ENCODE measurements around the gene PAF1. TPM values are rescaled to one million over a fixed set of nuclear protein-coding genes. Genes with fewer than 3 reads are reported as not detected.
A peak's percentile ranks its signal among the peaks of the same experiment; 100 is the strongest.

The PAF1 gene
- total and polyA plus RNA-seq, 2 of the 13 experiments (the other 11 are each of a cell fraction or from before 2014, with no cell fraction given) = 30.2 to 31.1 TPM

- Histone ChIP-seq H3K36me3 (replicated peaks in 1 of 2; ENCODE audit: control insufficient read depth in 1 of 2, insufficient read depth in 2 of 2, low read length in 2 of 2) (peaks cover 9 to 50% of the 10 kb centered on the region in 2 experiments), H3K9me3 (ENCODE audit: low read length) (no peaks in the 10 kb centered on the region), H2AFZ (ENCODE audit: low read length) (no peak overlapping the region), H4K20me1 (ENCODE audit: insufficient read depth, low read length) (no peaks in the 10 kb centered on the region), H3K79me2 (ENCODE audit: insufficient read depth, low read length) (peaks cover 17% of the 10 kb centered on the region), H3K27me3 (ENCODE audit: control insufficient read depth in 1 of 2, insufficient read depth in 2 of 2, low read length in 2 of 2) (no peaks in the 10 kb centered on the region), H3K27ac (ENCODE audit: extremely low read length, insufficient read depth, low read length) (peak overlapping the region; percentile 86), H3K9ac (ENCODE audit: insufficient read depth, low read depth, low read length) (peak overlapping the region; percentile 95), H3K4me3 (replicated peaks in 1 of 3; ENCODE audit: insufficient read depth in 1 of 3, low read depth in 2 of 3, low read length in 3 of 3) (peak overlapping the region; percentile 71 to 95 (median 85)), H3K4me1 (ENCODE audit: insufficient read depth, low read length) (peaks cover 22% of the 10 kb centered on the region), H3K4me2 (ENCODE audit: low read depth, low read length) (peak overlapping the region; percentile 75)
- WGBS (ENCODE audit: low lambda C conversion rate) = 14% methylated on average over 2 of the region's 10 CpGs
- DNase-seq (ENCODE audit: low spot score) (no peak), FAIRE-seq (no peak), ATAC-seq (no peak)
- TSS peak; percentile 59 for BruUV-seq (replicated peaks)
- intact Hi-C loops (cut with micrococcal nuclease; ENCODE audit: unreplicated experiment) (loop anchor here (1.0 kb wide), 1 partner anchor 8 kb away; no protein-coding TSS in a partner anchor), in situ Hi-C loops (cut with HindIII; ENCODE audit: extremely low pct_ligation_motif_present, low pct_unique_long_range_greater_than_20kb) (no loop called here)
- CTCF ChIA-PET (ENCODE audit: low intra/inter-chr PET ratio, low total read pairs) = interaction anchor here (1.3 kb wide), 1 partner anchor 22 kb away, joined by 3 read pairs; the partner anchor contains the start of gene PLEKHG2
- POLR2A ChIA-PET = interaction anchor here (0.7 to 3.2 kb wide), 18 partner anchors 8 to 772 kb away, joined by 3 to 49 read pairs (median 8); partner anchors contain the start of genes EIF3K, PAK4, PLEKHG2 and RPS16
- TF ChIP-seq TOPORS (CRISPR knock-in tag; IDR thresholded peaks at IDR 0.05) (no peak), ZNF224 (CRISPR knock-in tag; IDR thresholded peaks at IDR 0.05) (no peak), DMTF1 (CRISPR knock-in tag; IDR thresholded peaks at IDR 0.05) (no peak), ZBTB21 (CRISPR knock-in tag; IDR thresholded peaks at IDR 0.05) (peak; percentile 97; the same call in 1 of the 2 replicates), ZNF558 (CRISPR knock-in tag; IDR thresholded peaks at IDR 0.05; ENCODE audit: borderline replicate concordance) (0 out of 2 replicates have a peak, but pooled peaks have one; percentile 20), CENPX (CRISPR knock-in tag; IDR thresholded peaks at IDR 0.05) (no peak), ARNT2 (CRISPR knock-in tag; IDR thresholded peaks at IDR 0.05; ENCODE audit: low read depth) (no peak), ZNF512 (CRISPR knock-in tag; IDR thresholded peaks at IDR 0.05) (no peak), ZNF180 (CRISPR knock-in tag; IDR thresholded peaks at IDR 0.05; ENCODE audit: borderline replicate concordance, low read depth) (no peak), PHF21A (CRISPR knock-in tag; IDR thresholded peaks at IDR 0.05) (0 out of 2 replicates have a peak, but pooled peaks have one; percentile 1), ZNF33B (CRISPR knock-in tag; IDR thresholded peaks at IDR 0.05) (no peak), CCDC6 (CRISPR knock-in tag; IDR thresholded peaks at IDR 0.05) (0 out of 2 replicates have a peak, but pooled peaks have one; percentile 45), ATM (IDR thresholded peaks at IDR 0.05; ENCODE audit: borderline replicate concordance) (no peak), ZBTB1 (CRISPR knock-in tag; IDR thresholded peaks at IDR 0.05; ENCODE audit: borderline replicate concordance) (no peak), ZNF331 (CRISPR knock-in tag; IDR thresholded peaks at IDR 0.05) (no peak)
- TF ChIP-seq, protein P1, sequence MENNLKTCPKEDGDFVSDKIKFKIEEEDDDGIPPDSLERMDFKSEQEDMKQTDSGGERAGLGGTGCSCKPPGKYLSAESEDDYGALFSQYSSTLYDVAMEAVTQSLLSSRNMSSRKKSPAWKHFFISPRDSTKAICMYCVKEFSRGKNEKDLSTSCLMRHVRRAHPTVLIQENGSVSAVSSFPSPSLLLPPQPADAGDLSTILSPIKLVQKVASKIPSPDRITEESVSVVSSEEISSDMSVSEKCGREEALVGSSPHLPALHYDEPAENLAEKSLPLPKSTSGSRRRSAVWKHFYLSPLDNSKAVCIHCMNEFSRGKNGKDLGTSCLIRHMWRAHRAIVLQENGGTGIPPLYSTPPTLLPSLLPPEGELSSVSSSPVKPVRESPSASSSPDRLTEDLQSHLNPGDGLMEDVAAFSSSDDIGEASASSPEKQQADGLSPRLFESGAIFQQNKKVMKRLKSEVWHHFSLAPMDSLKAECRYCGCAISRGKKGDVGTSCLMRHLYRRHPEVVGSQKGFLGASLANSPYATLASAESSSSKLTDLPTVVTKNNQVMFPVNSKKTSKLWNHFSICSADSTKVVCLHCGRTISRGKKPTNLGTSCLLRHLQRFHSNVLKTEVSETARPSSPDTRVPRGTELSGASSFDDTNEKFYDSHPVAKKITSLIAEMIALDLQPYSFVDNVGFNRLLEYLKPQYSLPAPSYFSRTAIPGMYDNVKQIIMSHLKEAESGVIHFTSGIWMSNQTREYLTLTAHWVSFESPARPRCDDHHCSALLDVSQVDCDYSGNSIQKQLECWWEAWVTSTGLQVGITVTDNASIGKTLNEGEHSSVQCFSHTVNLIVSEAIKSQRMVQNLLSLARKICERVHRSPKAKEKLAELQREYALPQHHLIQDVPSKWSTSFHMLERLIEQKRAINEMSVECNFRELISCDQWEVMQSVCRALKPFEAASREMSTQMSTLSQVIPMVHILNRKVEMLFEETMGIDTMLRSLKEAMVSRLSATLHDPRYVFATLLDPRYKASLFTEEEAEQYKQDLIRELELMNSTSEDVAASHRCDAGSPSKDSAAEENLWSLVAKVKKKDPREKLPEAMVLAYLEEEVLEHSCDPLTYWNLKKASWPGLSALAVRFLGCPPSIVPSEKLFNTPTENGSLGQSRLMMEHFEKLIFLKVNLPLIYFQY (CRISPR knock-in tag; IDR thresholded peaks at IDR 0.05; ENCODE audit: borderline replicate concordance) = no peak
- TF ChIP-seq, protein P2, sequence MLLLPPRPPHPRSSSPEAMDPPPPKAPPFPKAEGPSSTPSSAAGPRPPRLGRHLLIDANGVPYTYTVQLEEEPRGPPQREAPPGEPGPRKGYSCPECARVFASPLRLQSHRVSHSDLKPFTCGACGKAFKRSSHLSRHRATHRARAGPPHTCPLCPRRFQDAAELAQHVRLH (CRISPR knock-in tag; IDR thresholded peaks at IDR 0.05; ENCODE audit: borderline replicate concordance, low read depth) = no peak
Measured at GRCh38 chr19:39390451-39390750, 505 bp downstream of the PAF1 start.

Data from HepG2 (cell line).